GM19238 (cell line): ENCODE results near the gene BABAM2.
"Not testable (repeated sequence)": the region's sequence is repeated elsewhere in the genome, so short reads cannot be mapped to it uniquely, and the experiment has no call there.

Source experiments
- DNase-seq: peaks from one replicate; pipeline ENCODE4 v3.0.0; 2011; ENCODE audit warnings: low spot score; ENCODE audit not compliant: insufficient read length

BABAM2 gene

GRCh38 chr2:28021898-28022297 is 131.4 kb downstream of the BABAM2 start:
- DNase-seq = no peak

- DNase-seq = no peak
These were observed 134.6 kb downstream of the BABAM2 start for GRCh38 chr2:28025123-28025522.

- not testable (repeated sequence) for DNase-seq
These were observed 135.7 kb downstream of the BABAM2 start for GRCh38 chr2:28026230-28026629.

- DNase-seq = no peak
These were observed 137.5 kb downstream of the BABAM2 start for GRCh38 chr2:28028025-28028424.

GRCh38 chr2:28030600-28030999 is 140.1 kb downstream of the BABAM2 start:
- no peak for DNase-seq

GRCh38 chr2:28032816-28033215 is 142.3 kb downstream of the BABAM2 start:
- no peak for DNase-seq

- DNase-seq = no peak
These were observed 144.2 kb downstream of the BABAM2 start for GRCh38 chr2:28034696-28035095.

- DNase-seq = no peak
These were observed 144.7 kb downstream of the BABAM2 start for GRCh38 chr2:28035163-28035690.

- DNase-seq = no peak
These were observed 145.3 kb downstream of the BABAM2 start for GRCh38 chr2:28035816-28036215.

- DNase-seq = no peak
These were observed 145.8 kb downstream of the BABAM2 start for GRCh38 chr2:28036307-28036706.

- DNase-seq = no peak
These were observed 148.2 kb downstream of the BABAM2 start for GRCh38 chr2:28038722-28039121.

GRCh38 chr2:28045676-28046351 is 155.3 kb downstream of the BABAM2 start:
- no peak for DNase-seq

- DNase-seq = no peak
These were observed 156.4 kb downstream of the BABAM2 start for GRCh38 chr2:28046921-28047320.

- DNase-seq = no peak
These were observed 157.2 kb downstream of the BABAM2 start for GRCh38 chr2:28047681-28048080.

GRCh38 chr2:28048341-28048740 is 157.8 kb downstream of the BABAM2 start:
- no peak for DNase-seq

GRCh38 chr2:28049416-28049815 is 158.9 kb downstream of the BABAM2 start:
- no peak for DNase-seq

GRCh38 chr2:28049899-28050298 is 159.4 kb downstream of the BABAM2 start:
- DNase-seq = no peak

GRCh38 chr2:28052691-28053090 is 162.2 kb downstream of the BABAM2 start:
- no peak for DNase-seq

- DNase-seq = no peak
These were observed 163.1 kb downstream of the BABAM2 start for GRCh38 chr2:28053597-28053996.

GRCh38 chr2:28054916-28055315 is 164.4 kb downstream of the BABAM2 start:
- no peak for DNase-seq

GRCh38 chr2:28055325-28055970 is 164.9 kb downstream of the BABAM2 start:
- no peak for DNase-seq

- no peak for DNase-seq
These were observed 168.3 kb downstream of the BABAM2 start for GRCh38 chr2:28058791-28059190.

GRCh38 chr2:28062867-28063266 is 172.3 kb downstream of the BABAM2 start:
- no peak for DNase-seq
